IMR-90 (cell line): ENCODE measurements around the gene RNF146. TPM values are rescaled to one million over a fixed set of nuclear protein-coding genes. Genes with fewer than 3 reads are reported as not detected.

Source experiments
- ATAC-seq: fragments of 200-7000 bp; cut with Tn5 transposase; 2 replicates; pipeline ENCODE4 v1.9.1; 2020; ENCODE audit warnings: low read depth, mild to moderate bottlenecking, moderate library complexity
- BruUV-seq: library from RNA; stranded (reverse); fragments of 400-500 nt; replicated peaks from 2 replicates; lab custom pipeline; 2021; lab: Mats Ljungman, UMichigan
- CTCF ChIA-PET: fragments of 300-600 bp; formaldehyde crosslinking; extraction: SDS; loops from one replicate; lab custom pipeline; 2021; ENCODE audit warnings: antibody characterized with exemption; lab: Yijun Ruan, JAX
- POLR2A ChIA-PET: fragments of 300-600 bp; sonication (Branson Sonifier 250); formaldehyde crosslinking; loops from one replicate; lab custom pipeline; 2022; ENCODE audit warnings: antibody characterized with exemption; ENCODE audit not compliant: unreplicated experiment; lab: Charles Lee
- DNase-seq: peaks from one replicate; pipeline ENCODE4 v3.0.0; 2013
- H2AFZ ChIP-seq: replicated peaks from 2 replicates; pipeline ENCODE3; 2013; ENCODE audit warnings: low read length, mild to moderate bottlenecking; ENCODE audit not compliant: poor library complexity
- H2AK5ac ChIP-seq: 2 replicates; pipeline ENCODE4 v1.6.1; 2013; ENCODE audit warnings: low read depth, low read length, inconsistent platforms
- H2AK9ac ChIP-seq: replicated peaks from 2 replicates; pipeline ENCODE3; 2013; ENCODE audit warnings: mild to moderate bottlenecking, low read depth, low read length, moderate library complexity; ENCODE audit not compliant: poor library complexity
- H2BK120ac ChIP-seq: 2 replicates; pipeline ENCODE4 v1.6.1; 2013; ENCODE audit warnings: low read depth, low read length, inconsistent platforms
- H2BK15ac ChIP-seq: 3 replicates; pipeline ENCODE4 v1.6.1; 2013; ENCODE audit warnings: low read depth, low read length, inconsistent platforms
- H2BK20ac ChIP-seq: 2 replicates; pipeline ENCODE4 v1.6.1; 2013; ENCODE audit warnings: low read depth, mild to moderate bottlenecking, inconsistent platforms, low read length, moderate library complexity
- H2BK5ac ChIP-seq: 2 replicates; pipeline ENCODE4 v1.6.1; 2013; ENCODE audit warnings: mild to moderate bottlenecking, low read depth, low read length, inconsistent platforms; ENCODE audit not compliant: poor library complexity, severe bottlenecking
- H3K14ac ChIP-seq: replicated peaks from 2 replicates; pipeline ENCODE4 v1.6.1; 2013; ENCODE audit warnings: low read depth, low read length, inconsistent platforms
- H3K18ac ChIP-seq: 2 replicates; pipeline ENCODE4 v1.6.1; 2013; ENCODE audit warnings: low read depth, low read length, control low read depth
- H3K23ac ChIP-seq: 2 replicates; pipeline ENCODE4 v1.6.1; 2013; ENCODE audit warnings: low read depth, low read length, inconsistent platforms
- H3K27ac ChIP-seq: 2 replicates; pipeline ENCODE4 v1.5.1; 2013; ENCODE audit warnings: mild to moderate bottlenecking, control low read depth, low read length; ENCODE audit not compliant: insufficient read depth
- H3K27me3 ChIP-seq: 2 replicates; pipeline ENCODE4 v1.6.1; 2013; ENCODE audit warnings: low read length; ENCODE audit not compliant: control insufficient read depth, insufficient read depth
- H3K36me3 ChIP-seq: 2 replicates; pipeline ENCODE4 v1.6.1; 2013; ENCODE audit warnings: low read length, mixed read lengths; ENCODE audit not compliant: control insufficient read depth, insufficient read depth
- H3K4ac ChIP-seq: 2 replicates; pipeline ENCODE4 v1.6.1; 2013; ENCODE audit warnings: low read depth, low read length, inconsistent platforms
- H3K4me1 ChIP-seq: 2 replicates; pipeline ENCODE4 v1.6.1; 2013; ENCODE audit warnings: low read length, mixed read lengths; ENCODE audit not compliant: control insufficient read depth, insufficient read depth
- H3K4me2 ChIP-seq: 2 replicates; pipeline ENCODE4 v1.6.1; 2013; ENCODE audit warnings: low read depth, mild to moderate bottlenecking, control low read depth, low read length, moderate library complexity
- H3K4me3 ChIP-seq: 2 replicates; pipeline ENCODE4 v1.5.1; 2013; ENCODE audit warnings: low read depth, mild to moderate bottlenecking, control low read depth, low read length, moderate library complexity; ENCODE audit not compliant: insufficient read depth
- H3K56ac ChIP-seq: 2 replicates; pipeline ENCODE4 v1.6.1; 2013; ENCODE audit warnings: low read length, inconsistent platforms; ENCODE audit not compliant: insufficient read depth; ENCODE audit errors: extremely low read depth
- H3K79me1 ChIP-seq, 2 experiments: 2 replicates each; pipeline ENCODE4 v1.6.1; 2013; ENCODE audit warnings: low read length in 2 of 2, inconsistent platforms in 1 of 2, low read depth in 1 of 2
- H3K9ac ChIP-seq: 2 replicates; pipeline ENCODE4 v1.6.1; 2013; ENCODE audit warnings: low read depth, low read length, control low read depth
- H3K9me1 ChIP-seq: 2 replicates; pipeline ENCODE4 v1.6.1; 2013; ENCODE audit warnings: low read length, inconsistent platforms; ENCODE audit not compliant: insufficient read depth
- H3K9me3 ChIP-seq: 2 replicates; pipeline ENCODE4 v1.6.1; 2013; ENCODE audit warnings: low read length; ENCODE audit not compliant: control insufficient read depth, insufficient read depth
- H4K20me1 ChIP-seq: 2 replicates; pipeline ENCODE4 v1.6.1; 2013; ENCODE audit warnings: low read length, inconsistent platforms; ENCODE audit not compliant: insufficient read depth
- H4K5ac ChIP-seq: 2 replicates; pipeline ENCODE4 v1.6.1; 2013; ENCODE audit warnings: mild to moderate bottlenecking, low read depth, low read length, control low read depth
- H4K8ac ChIP-seq, 2 experiments: 2 replicates each; pipeline ENCODE4 v1.6.1; 2013; ENCODE audit warnings: low read depth in 2 of 2, low read length in 2 of 2, control low read depth in 1 of 2, inconsistent platforms in 1 of 2
- H4K91ac ChIP-seq: 2 replicates; pipeline ENCODE4 v1.6.1; 2013; ENCODE audit warnings: low read depth, low read length, inconsistent platforms; ENCODE audit not compliant: insufficient read depth
- MAZ ChIP-seq: IDR thresholded peaks from 2 replicates; pipeline ENCODE4 v1.6.1; 2012; ENCODE audit warnings: low read depth, mild to moderate bottlenecking, low read length, improper control_type of control experiment, moderate library complexity, borderline replicate concordance
- POLR2A ChIP-seq: IDR thresholded peaks from 2 replicates; pipeline ENCODE4 v1.6.1; 2012; ENCODE audit warnings: mild to moderate bottlenecking, low read depth, low read length
- WGBS, 2 experiments: methylation state at CpG; one replicate each; pipeline versions ENCODE4 v1.1.5 to v1.1.7; 2013; ENCODE audit warnings: missing lambda C conversion rate in 2 of 2; ENCODE audit not compliant: insufficient read length in 1 of 2; ENCODE audit errors: extremely low coverage in 2 of 2; 5-methylcytosine and 5-hydroxymethylcytosine counted together
- dilution Hi-C: fragments of 300-500 bp; cut with HindIII; formaldehyde crosslinking; loops from one replicate; pipeline ENCODE4 v1.14.3; 2018; ENCODE audit warnings: low sequenced_read_pairs; ENCODE audit not compliant: unreplicated experiment
- in situ Hi-C: fragments of 300-500 bp; cut with MboI; formaldehyde crosslinking; loops from 3 replicates; pipeline ENCODE4 v1.14.3; 2019; ENCODE audit warnings: low sequenced_read_pairs, inconsistent platforms, mixed read lengths
- intact Hi-C: fragments of 100-400 bp; cut with micrococcal nuclease; formaldehyde crosslinking; loops from 2 replicates; pipeline ENCODE4 v1.10.0; 2022
- polyA plus RNA-seq, 3 experiments: library from polyadenylated mRNA; depleted of rRNA; stranded (reverse); fragments of >200 nt; gene quantifications; 2 replicates each; pipeline ENCODE4 v1.2.3, GENCODE V29; 2012; ENCODE audit warnings: low replicate concordance in 1 of 3
- total RNA-seq: library from RNA; depleted of rRNA; stranded (reverse); fragments of >200 nt; gene quantifications from 2 replicates; pipeline ENCODE4 v1.2.3, GENCODE V29; 2012

The RNF146 gene
- total and polyA plus RNA-seq, 2 of the 4 experiments (the other 2 are of a cell fraction), result 24.0 to 32.2 TPM

DNA sequence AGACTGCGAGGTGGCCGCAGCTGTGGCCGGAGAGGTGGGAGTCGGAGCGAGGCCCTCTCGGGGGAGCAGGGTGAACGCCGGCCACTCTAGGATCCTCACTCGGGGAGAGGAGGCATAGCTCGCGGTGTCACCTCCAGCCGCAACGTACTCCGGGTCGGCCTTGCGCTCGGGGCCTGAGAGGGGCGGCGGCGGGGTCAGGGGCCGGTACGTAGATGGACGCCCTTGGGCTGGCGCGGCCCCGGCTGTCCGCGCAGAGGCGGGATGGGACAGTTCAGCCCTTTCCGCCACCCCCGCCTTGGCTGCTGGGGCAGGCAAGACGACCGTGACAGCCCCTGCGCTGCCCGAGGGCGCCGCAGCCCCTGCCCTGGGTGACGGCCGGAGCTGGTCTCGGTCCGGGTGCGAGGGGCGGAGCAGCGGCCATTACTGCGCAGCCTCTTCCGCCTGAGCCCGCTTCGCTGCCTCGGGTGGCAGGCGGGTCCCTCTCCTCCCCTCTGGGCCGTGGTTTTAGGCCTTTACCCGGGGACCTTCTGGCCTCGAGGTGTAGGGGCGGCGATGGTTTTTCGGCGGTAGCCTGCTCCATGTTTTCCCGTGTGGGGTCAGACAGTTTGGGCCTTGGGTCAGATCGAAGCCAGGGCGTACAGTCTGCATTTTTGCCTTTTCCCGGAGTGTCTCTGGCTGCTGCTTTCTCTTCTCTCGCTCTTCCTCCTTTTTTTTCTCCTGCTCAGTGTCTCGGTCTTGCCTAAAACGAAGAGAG is 405 bp downstream of the RNF146 start:
- peak; percentile 88 for TF ChIP-seq POLR2A
- TF ChIP-seq MAZ, result no peak
- Histone ChIP-seq H4K91ac (peak overlapping the region; percentile 84), H3K27me3 (no peaks in the 10 kb centered on the region), H3K4me2 (peak overlapping the region; percentile 71), H4K8ac (peak overlapping the region; percentile 62 to 94), H2BK5ac (peak overlapping the region; percentile 95), H3K23ac (peak overlapping the region; percentile 90), H3K18ac (peak overlapping the region; percentile 82), H2BK20ac (no peak overlapping the region), H3K4me3 (peak overlapping the region; percentile 98), H2BK120ac (peak overlapping the region; percentile 60; the same call in 1 of the 2 replicates), H2BK15ac (no peak overlapping the region; the same call in 2 of the 3 replicates), H3K9me3 (no peaks in the 10 kb centered on the region), H3K56ac (peak overlapping the region; percentile 86), H3K9me1 (no peaks in the 10 kb centered on the region), H3K9ac (peak overlapping the region; percentile 97), H3K79me1 (peaks cover 0 to 22% of the 10 kb centered on the region in 2 experiments; a peak in 2 of 4 replicates), H3K36me3 (no peaks in the 10 kb centered on the region), H4K20me1 (peaks cover 41% of the 10 kb centered on the region), H2AK9ac (peak overlapping the region; percentile 95), H4K5ac (peak overlapping the region; percentile 87), H2AK5ac (peak overlapping the region; percentile 13), H3K27ac (peak overlapping the region; percentile 98), H3K14ac (peak overlapping the region; percentile 84), H3K4me1 (no peaks in the 10 kb centered on the region), H2AFZ (peak overlapping the region; percentile 99), H3K4ac (peak overlapping the region; percentile 95)
- dilution Hi-C loops, result no loop called here
- intact Hi-C loops, result loop anchor here (2.0 to 5.0 kb wide), 2 partner anchors 74 to 1275 kb away; no protein-coding TSS in a partner anchor
- peak; percentile 32 for DNase-seq
- POLR2A ChIA-PET, result interaction anchor here (0.5 kb wide), 1 partner anchor 1477 kb away, joined by 3 read pairs; no protein-coding TSS in a partner anchor
- in situ Hi-C loops, result no loop called here
- CTCF ChIA-PET, result interaction anchor here (0.6 to 1.4 kb wide), 7 partner anchors 8 to 76 kb away, joined by 3 to 8 read pairs (median 5); no protein-coding TSS in a partner anchor
- WGBS, 2 experiments, result 1% methylated on average over 36 of the region's 64 CpGs; no CpG with 5 or more reads in 1 of the 2 experiments
- BruUV-seq, result no TSS peak
- ATAC-seq, result peak; percentile 84
